DND-41 (cell line): ENCODE measurements around the gene B4GALNT1.

Experiments used
- ATAC-seq: fragments of 200-7000 bp; cut with Tn5 transposase; 3 replicates; pipeline ENCODE4 v1.9.1; 2021; ENCODE audit warnings: low read depth; ENCODE audit not compliant: insufficient read depth
- DNase-seq: peaks from one replicate; pipeline ENCODE4 v3.0.0-alpha.2; 2020
- H2AFZ ChIP-seq: 2 replicates; pipeline ENCODE4 v1.6.0; 2012; ENCODE audit warnings: low read depth, low read length
- H3K27ac ChIP-seq: 2 replicates; pipeline ENCODE4 v1.5.1; 2012; ENCODE audit warnings: low read length, inconsistent platforms
- H3K27me3 ChIP-seq: fragments of 200-600 bp; sonication (generic); 2 replicates; pipeline ENCODE4 v1.6.0; 2012; ENCODE audit warnings: low read length, mild to moderate bottlenecking, inconsistent platforms; ENCODE audit not compliant: insufficient read depth, poor library complexity
- H3K36me3 ChIP-seq: 2 replicates; pipeline ENCODE4 v1.5.1; 2012; ENCODE audit warnings: low read length, inconsistent platforms; ENCODE audit not compliant: insufficient read depth
- H3K4me1 ChIP-seq: 2 replicates; pipeline ENCODE4 v1.5.1; 2012; ENCODE audit warnings: mild to moderate bottlenecking, low read length; ENCODE audit not compliant: insufficient read depth
- H3K4me2 ChIP-seq: 2 replicates; pipeline ENCODE4 v1.6.0; 2012; ENCODE audit warnings: mild to moderate bottlenecking, moderate library complexity, low read length, inconsistent platforms; ENCODE audit not compliant: insufficient read depth
- H3K4me3 ChIP-seq, 2 experiments: fragments of 200-600 bp in 1 of 2; shearing (Covaris generic) in 1 of 2; 2 replicates each; pipeline ENCODE4 v1.5.1; 2012 to 2016; ENCODE audit warnings: inconsistent platforms in 2 of 2, low read length in 2 of 2, mild to moderate bottlenecking in 2 of 2, low read depth in 1 of 2, moderate library complexity in 1 of 2
- H3K79me2 ChIP-seq: 2 replicates; pipeline ENCODE4 v1.6.0; 2012; ENCODE audit warnings: low read length, inconsistent platforms; ENCODE audit not compliant: insufficient read depth
- H3K9ac ChIP-seq: 2 replicates; pipeline ENCODE4 v1.6.0; 2012; ENCODE audit warnings: low read depth, mild to moderate bottlenecking, inconsistent platforms, low read length, moderate library complexity
- H3K9me3 ChIP-seq: 2 replicates; pipeline ENCODE4 v1.5.1; 2012; ENCODE audit warnings: low read length, moderate library complexity, mild to moderate bottlenecking, inconsistent platforms; ENCODE audit not compliant: insufficient read depth, severe bottlenecking
- H4K20me1 ChIP-seq: 2 replicates; pipeline ENCODE4 v1.6.0; 2012; ENCODE audit warnings: low read length; ENCODE audit not compliant: insufficient read depth
- CTCF ChIP-seq: IDR thresholded peaks from 2 replicates; pipeline ENCODE4 v1.5.1; 2012; ENCODE audit warnings: borderline replicate concordance, low read length, moderate library complexity, mild to moderate bottlenecking; ENCODE audit not compliant: poor library complexity, severe bottlenecking; ENCODE audit errors: extremely low read depth
- EZH2 ChIP-seq: IDR thresholded peaks from 3 replicates; pipeline ENCODE4 v1.6.1; 2012; ENCODE audit warnings: borderline replicate concordance, low read depth, mild to moderate bottlenecking, moderate library complexity, low read length, inconsistent platforms; ENCODE audit not compliant: severe bottlenecking

Gene B4GALNT1

DNA sequence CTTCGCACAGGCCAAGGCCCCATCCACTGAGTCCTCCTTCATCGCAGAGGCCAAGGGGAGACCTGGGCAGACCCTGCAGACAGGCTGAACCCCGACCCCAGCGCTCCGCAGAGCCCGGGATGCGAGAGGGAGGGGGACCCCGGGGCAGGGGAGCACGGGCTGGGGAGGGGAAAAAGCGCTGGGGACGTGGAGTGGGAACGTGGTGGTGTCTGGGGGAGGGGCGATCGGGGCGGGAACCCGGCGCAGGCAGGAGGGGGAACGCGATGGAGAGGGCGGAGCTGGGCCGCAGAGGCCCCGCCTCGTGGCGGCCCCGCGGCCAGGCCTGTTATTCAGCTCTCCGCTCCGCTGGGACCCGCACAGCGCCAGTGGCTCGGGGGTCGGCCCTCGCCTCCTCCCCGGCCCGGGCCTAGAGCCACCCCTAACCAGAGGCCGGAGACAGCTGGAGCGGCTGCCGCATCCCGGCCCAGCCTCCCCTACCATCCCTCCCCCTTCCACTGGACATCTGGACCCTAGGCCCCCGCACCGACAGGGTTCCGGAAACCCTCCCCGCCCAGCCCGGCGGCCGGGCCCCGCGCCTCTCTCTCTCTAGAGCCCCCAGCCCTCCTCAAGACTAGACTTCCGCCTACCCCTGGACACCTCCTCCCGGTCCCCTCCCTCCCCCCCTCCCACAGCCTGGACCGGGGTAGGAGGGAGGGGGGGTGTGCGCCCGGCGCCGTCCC lies 21.7 kb downstream of the B4GALNT1 start, which contains the start of gene ARHGEF25:
Gene ARHGEF25 (plus strand): TSS at position 328 of the 719 bp plus-strand sequence. CDS start 460 bp downstream, outside the sequence.
- no peaks in the 10 kb centered on the region for H3K4me1 ChIP-seq
- no peak within 1 kb of the TSS for H3K4me3 ChIP-seq
- ATAC-seq (0 out of 3 replicates have a peak, but pooled peaks have one; percentile 21), DNase-seq (no peak)
- H3K36me3 ChIP-seq: no peaks in the 10 kb centered on the region
- H3K27me3 ChIP-seq: peaks cover 36% of the 10 kb centered on the region
- no peaks in the 10 kb centered on the region for H3K79me2 ChIP-seq
- H3K9me3 ChIP-seq: no peaks in the 10 kb centered on the region
- H4K20me1 ChIP-seq: no peaks in the 10 kb centered on the region
- H3K4me2 ChIP-seq: no peak within 1 kb of the TSS
- no peak within 1 kb of the TSS for H3K9ac ChIP-seq
- no peak for TF ChIP-seq EZH2
- TF ChIP-seq CTCF: no peak
- no peak within 1 kb of the TSS for H3K27ac ChIP-seq
- no peak within 1 kb of the TSS for H2AFZ ChIP-seq

DNA sequence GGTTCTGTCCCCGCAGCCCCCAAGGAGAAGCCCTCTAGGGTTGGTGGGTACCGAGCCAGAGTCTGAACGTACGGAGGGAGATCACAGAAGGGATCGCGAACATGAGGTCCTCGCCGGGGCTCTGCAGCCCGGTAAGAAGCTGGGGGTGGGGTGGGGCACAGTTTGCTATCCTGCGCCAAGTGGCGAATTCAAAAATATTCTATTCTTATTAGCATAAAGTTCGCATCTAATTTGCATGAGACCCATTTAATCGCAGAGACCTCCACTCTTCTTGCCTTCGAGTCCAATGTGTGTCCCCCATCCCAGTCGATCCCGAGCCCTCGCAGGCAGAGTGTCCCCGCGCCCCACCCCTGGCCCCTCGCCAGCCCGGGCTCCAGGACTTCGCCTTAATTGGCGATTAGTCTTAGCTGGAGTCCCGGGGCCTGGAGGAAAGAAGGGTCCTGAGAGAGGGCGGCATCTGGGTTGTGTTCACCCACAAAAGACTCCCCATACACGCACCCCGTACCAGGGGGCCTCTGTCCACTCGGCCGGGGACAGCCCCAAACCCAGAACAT lies 22.4 kb downstream of the B4GALNT1 start:
- H3K27ac ChIP-seq: no peak overlapping the region
- no peaks in the 10 kb centered on the region for H3K9me3 ChIP-seq
- ATAC-seq (no peak), DNase-seq (no peak)
- no peak overlapping the region for H3K4me2 ChIP-seq
- no peak overlapping the region for H2AFZ ChIP-seq
- no peaks in the 10 kb centered on the region for H3K36me3 ChIP-seq
- H3K4me3 ChIP-seq: no peak overlapping the region
- H3K79me2 ChIP-seq: no peaks in the 10 kb centered on the region; the same call in 1 of the 2 replicates
- H4K20me1 ChIP-seq: no peaks in the 10 kb centered on the region
- peaks cover 2% of the 10 kb centered on the region; the same call in 1 of the 2 replicates for H3K4me1 ChIP-seq
- H3K9ac ChIP-seq: no peak overlapping the region
- TF ChIP-seq EZH2: no peak
- no peak for TF ChIP-seq CTCF
- H3K27me3 ChIP-seq: peaks cover 33% of the 10 kb centered on the region

DNA sequence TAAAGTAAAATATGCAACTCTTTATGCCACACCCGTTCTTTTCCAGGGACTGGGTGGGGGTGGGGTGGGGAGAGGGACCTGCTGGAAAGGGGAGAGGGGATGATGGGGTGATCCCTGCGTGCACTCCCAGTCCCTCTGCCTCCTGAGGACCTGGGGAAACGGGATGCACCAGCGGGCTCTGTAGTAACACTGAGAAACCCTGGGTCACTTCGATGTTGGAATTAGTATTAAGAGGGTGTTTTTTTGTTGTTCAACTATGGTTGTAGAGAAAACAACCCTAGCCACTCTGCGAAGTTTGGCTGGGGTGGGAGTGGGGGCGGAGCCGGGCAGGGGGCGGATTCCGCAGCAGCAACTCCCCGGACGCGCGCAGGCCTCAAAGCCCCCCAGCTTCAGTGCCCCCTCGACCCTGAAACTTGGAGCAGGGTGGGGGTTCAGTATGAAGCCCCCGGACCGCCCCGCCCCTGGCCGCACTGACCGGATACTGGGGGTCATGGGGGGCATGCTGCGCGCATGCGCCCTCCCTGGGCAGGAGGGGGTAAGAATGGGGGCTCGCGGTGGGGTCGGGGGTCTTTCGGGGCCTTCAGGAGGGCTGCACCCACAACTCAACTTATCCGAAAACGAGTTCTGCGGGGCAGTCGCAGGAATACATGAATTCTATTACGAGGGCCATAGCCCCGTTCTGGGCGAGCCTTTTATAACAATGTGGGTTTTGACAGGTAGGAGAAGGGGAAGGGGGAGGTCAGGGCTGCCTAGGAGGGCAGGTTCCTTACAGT lies 23.0 kb downstream of the B4GALNT1 start:
- Histone ChIP-seq H3K36me3 (no peaks in the 10 kb centered on the region), H4K20me1 (no peaks in the 10 kb centered on the region), H2AFZ (no peak overlapping the region), H3K9ac (no peak overlapping the region), H3K4me3 (no peak overlapping the region), H3K4me1 (peaks cover 9% of the 10 kb centered on the region; the same call in 1 of the 2 replicates), H3K4me2 (no peak overlapping the region), H3K79me2 (no peaks in the 10 kb centered on the region; the same call in 1 of the 2 replicates), H3K9me3 (no peaks in the 10 kb centered on the region), H3K27me3 (peaks cover 27% of the 10 kb centered on the region), H3K27ac (no peak overlapping the region)
- ATAC-seq (no peak), DNase-seq (no peak)
- no peak for TF ChIP-seq EZH2
- TF ChIP-seq CTCF: no peak
